Neuronal stem cell (in vitro differentiated cells): Measurements from ENCODE around the gene SSU72.

ENCODE experiments used
- DNase-seq: peaks from one replicate; pipeline ENCODE4 v3.0.0-alpha.2; 2013; ENCODE audit warnings: low spot score
- H2AFZ ChIP-seq: one replicate; pipeline ENCODE4 v1.6.1; 2013; ENCODE audit warnings: mild to moderate bottlenecking, low read length, inconsistent platforms
- H2AK5ac ChIP-seq: 2 replicates; pipeline ENCODE4 v1.6.1; 2013; ENCODE audit warnings: low read depth, mild to moderate bottlenecking, inconsistent platforms, low read length, moderate library complexity, mixed read lengths
- H2BK120ac ChIP-seq: 2 replicates; pipeline ENCODE4 v1.6.1; 2013; ENCODE audit warnings: low read depth, mild to moderate bottlenecking, inconsistent platforms, low read length, moderate library complexity, mixed read lengths
- H2BK12ac ChIP-seq: one replicate; pipeline ENCODE4 v1.6.1; 2013; ENCODE audit warnings: low read length, inconsistent platforms
- H2BK15ac ChIP-seq: 2 replicates; pipeline ENCODE4 v1.6.1; 2013; ENCODE audit warnings: mild to moderate bottlenecking, low read length, inconsistent platforms, mixed read lengths
- H2BK5ac ChIP-seq: one replicate; pipeline ENCODE4 v1.6.1; 2013; ENCODE audit warnings: inconsistent platforms, mild to moderate bottlenecking, low read length, moderate library complexity
- H3K14ac ChIP-seq: one replicate; pipeline ENCODE4 v1.6.1; 2013; ENCODE audit warnings: low read length, inconsistent platforms
- H3K18ac ChIP-seq: 2 replicates; pipeline ENCODE4 v1.6.1; 2013; ENCODE audit warnings: low read length, inconsistent platforms
- H3K23ac ChIP-seq: 2 replicates; pipeline ENCODE4 v1.6.1; 2013; ENCODE audit warnings: low read depth, mild to moderate bottlenecking, mixed read lengths, low read length, inconsistent platforms; ENCODE audit not compliant: poor library complexity
- H3K27ac ChIP-seq: replicated peaks from 3 replicates; pipeline ENCODE4 v1.5.1; 2013; ENCODE audit warnings: low read length, inconsistent platforms
- H3K27me3 ChIP-seq, 3 experiments: 2 replicates each; pipeline ENCODE4 v1.6.1; 2013; ENCODE audit warnings: low read length in 3 of 3, mild to moderate bottlenecking in 2 of 3, inconsistent platforms in 1 of 3, low read depth in 1 of 3, mixed read lengths in 1 of 3, moderate library complexity in 1 of 3; ENCODE audit not compliant: control insufficient read depth in 3 of 3, insufficient read depth in 3 of 3
- H3K36me3 ChIP-seq, 2 donors: replicated peaks in 1 of 2; 2 replicates each; pipeline ENCODE4 v1.6.1; 2013; ENCODE audit warnings: low read length in 2 of 2; ENCODE audit not compliant: control insufficient read depth in 2 of 2, insufficient read depth in 2 of 2
- H3K4ac ChIP-seq: 2 replicates; pipeline ENCODE4 v1.6.1; 2013; ENCODE audit warnings: inconsistent platforms, mild to moderate bottlenecking, low read length, moderate library complexity
- H3K4me1 ChIP-seq, 2 donors: 1 replicate in 1 of 2; 2 replicates in 1 of 2; pipeline ENCODE4 v1.6.1; 2013; ENCODE audit warnings: low read length in 2 of 2, low read depth in 1 of 2; ENCODE audit not compliant: control insufficient read depth in 2 of 2, insufficient read depth in 1 of 2
- H3K4me2 ChIP-seq: one replicate; pipeline ENCODE4 v1.6.1; 2013; ENCODE audit warnings: mild to moderate bottlenecking, low read length, inconsistent platforms; ENCODE audit not compliant: insufficient read depth, poor library complexity, severe bottlenecking
- H3K4me3 ChIP-seq, 2 donors: 2 replicates each; pipeline ENCODE4 v1.5.1; 2013; ENCODE audit warnings: low read length in 2 of 2, mild to moderate bottlenecking in 2 of 2, inconsistent platforms in 1 of 2, moderate library complexity in 1 of 2
- H3K79me1 ChIP-seq: one replicate; pipeline ENCODE4 v1.6.1; 2013; ENCODE audit warnings: low read depth, mild to moderate bottlenecking, inconsistent platforms, low read length, moderate library complexity
- H3K9ac ChIP-seq: one replicate; pipeline ENCODE4 v1.6.1; 2013; ENCODE audit warnings: mild to moderate bottlenecking, low read depth, low read length, inconsistent platforms; ENCODE audit not compliant: poor library complexity
- H3K9me3 ChIP-seq, 2 donors: replicated peaks in 1 of 2; 2 replicates each; pipeline versions ENCODE3 to v1.6.1; 2013; ENCODE audit warnings: low read length in 2 of 2, mild to moderate bottlenecking in 2 of 2, inconsistent platforms in 1 of 2, low read depth in 1 of 2, mixed read lengths in 1 of 2, moderate library complexity in 1 of 2; ENCODE audit not compliant: control insufficient read depth in 2 of 2, insufficient read depth in 1 of 2
- H4K8ac ChIP-seq: one replicate; pipeline ENCODE4 v1.6.1; 2013; ENCODE audit warnings: low read depth, mild to moderate bottlenecking, inconsistent platforms, low read length, moderate library complexity
- H4K91ac ChIP-seq: one replicate; pipeline ENCODE4 v1.6.1; 2013; ENCODE audit warnings: low read length, low read depth, mild to moderate bottlenecking, inconsistent platforms; ENCODE audit not compliant: poor library complexity
- WGBS, 2 donors: extraction: QIAGEN DNeasy Blood & Tissue Kit; methylation state at CpG; one replicate each; pipeline ENCODE4 v1.1.7; 2013; ENCODE audit warnings: missing lambda C conversion rate in 2 of 2, mixed read lengths in 1 of 2; ENCODE audit not compliant: insufficient read length in 2 of 2, insufficient replicate concordance in 1 of 2; ENCODE audit errors: extremely low coverage in 2 of 2; 5-methylcytosine and 5-hydroxymethylcytosine counted together

SSU72 gene

GRCh38 chr1:1601564-1602303 lies 27.1 kb upstream of the SSU72 start:
- Histone ChIP-seq H3K79me1 (peaks cover 2% of the 10 kb centered on the region), H2BK5ac (no peak overlapping the region), H3K4me2 (no peak overlapping the region), H4K8ac (no peak overlapping the region), H3K14ac (no peak overlapping the region), H2AK5ac (peak overlapping the region; percentile 71), H3K23ac (peak overlapping the region; percentile 73), H3K4ac (no peak overlapping the region), H3K9me3 (peaks cover 0 to 2% of the 10 kb centered on the region in 2 donors), H3K27me3 (peaks cover 20 to 52% (median 26%) of the 10 kb centered on the region in 3 experiments), H2BK120ac (no peak overlapping the region), H2BK15ac (no peak overlapping the region), H2BK12ac (no peak overlapping the region), H3K9ac (no peak overlapping the region), H3K4me1 (peaks cover 10 to 22% of the 10 kb centered on the region in 2 donors), H3K4me3 (no peak overlapping the region), H4K91ac (no peak overlapping the region), H3K36me3 (no peaks in the 10 kb centered on the region), H2AFZ (no peak overlapping the region), H3K18ac (no peak overlapping the region), H3K27ac (no peak overlapping the region)
- WGBS, 2 donors = no CpG with 5 or more reads among the region's 15 CpGs
- DNase-seq = no peak

- Histone ChIP-seq H3K18ac (no peak overlapping the region), H3K23ac (peak overlapping the region; percentile 96), H3K79me1 (peaks cover 2% of the 10 kb centered on the region), H3K36me3 (no peaks in the 10 kb centered on the region), H2BK120ac (no peak overlapping the region), H3K14ac (peak overlapping the region; percentile 38), H4K91ac (no peak overlapping the region), H3K4ac (peak overlapping the region; percentile 37), H3K4me3 (peak overlapping the region; percentile 27 to 61), H2BK15ac (peak overlapping the region; percentile 67), H4K8ac (peak overlapping the region; percentile 3), H3K4me2 (peak overlapping the region; percentile 93), H3K9ac (peak overlapping the region; percentile 72), H2BK12ac (peak overlapping the region; percentile 46), H3K4me1 (peaks cover 10 to 22% of the 10 kb centered on the region in 2 donors), H3K27me3 (peaks cover 20 to 58% (median 26%) of the 10 kb centered on the region in 3 experiments), H3K9me3 (peaks cover 0 to 2% of the 10 kb centered on the region in 2 donors), H2AK5ac (peak overlapping the region; percentile 86), H3K27ac (no peak overlapping the region), H2AFZ (peak overlapping the region; percentile 97), H2BK5ac (no peak overlapping the region)
- WGBS, 2 donors = no CpG with 5 or more reads among the region's 22 CpGs
- no peak for DNase-seq
Measured at GRCh38 chr1:1600861-1601563, 26.3 kb upstream of the SSU72 start.

- H3K14ac ChIP-seq = peak within 1 kb of the TSS; percentile 100
- H3K79me1 ChIP-seq = peaks cover 2% of the 10 kb centered on the region
- H3K4ac ChIP-seq = peak within 1 kb of the TSS; percentile 37
- peak within 1 kb of the TSS; percentile 96 for H3K18ac ChIP-seq
- H3K23ac ChIP-seq = peak within 1 kb of the TSS; percentile 96
- H3K4me2 ChIP-seq = peak within 1 kb of the TSS; percentile 93
- peak within 1 kb of the TSS; percentile 67 for H2BK15ac ChIP-seq
- no peak within 1 kb of the TSS for H3K27ac ChIP-seq
- no CpG with 5 or more reads among the region's 125 CpGs for WGBS, 2 donors
- H3K27me3 ChIP-seq = peaks cover 20 to 59% (median 26%) of the 10 kb centered on the region in 3 experiments
- no peaks in the 10 kb centered on the region for H3K36me3 ChIP-seq
- peaks cover 10 to 22% of the 10 kb centered on the region in 2 donors for H3K4me1 ChIP-seq
- H2AFZ ChIP-seq = peak within 1 kb of the TSS; percentile 97
- H2BK120ac ChIP-seq = no peak within 1 kb of the TSS
- peak within 1 kb of the TSS; percentile 24 for H2BK5ac ChIP-seq
- peak within 1 kb of the TSS; percentile 86 for H2AK5ac ChIP-seq
- no peak within 1 kb of the TSS for H4K91ac ChIP-seq
- no peak for DNase-seq
- H3K9ac ChIP-seq = peak within 1 kb of the TSS; percentile 92
- peak within 1 kb of the TSS; percentile 43 for H4K8ac ChIP-seq
- H2BK12ac ChIP-seq = peak within 1 kb of the TSS; percentile 41
- peaks cover 0 to 2% of the 10 kb centered on the region in 2 donors for H3K9me3 ChIP-seq
- peak within 1 kb of the TSS; percentile 61 to 84 for H3K4me3 ChIP-seq
Measured at GRCh38 chr1:1599935-1600860, 25.5 kb upstream of the SSU72 start, which contains the start of gene FNDC10. FNDC10 (minus strand) TSS chr1:1600135; CDS start chr1:1600015, 120 bp downstream.
